DOHH2 (cell line): ENCODE data around the gene HOXB6.

Source experiments
- EZH2phosphoT487 ChIP-seq: fragments of 200-600 bp; sonication (generic); IDR thresholded peaks from 2 replicates; pipeline ENCODE4 v1.6.1; 2017; ENCODE audit warnings: borderline replicate concordance, mild to moderate bottlenecking, antibody characterized with exemption, low read length, moderate library complexity, mixed read lengths
- TF ChIP-seq, protein P1 (sequence below): fragments of 200-600 bp; sonication (generic); IDR thresholded peaks from one replicate; pipeline ENCODE4 v1.5.1; 2014; ENCODE audit warnings: antibody characterized with exemption, mild to moderate bottlenecking, low read depth, low read length; ENCODE audit not compliant: poor library complexity, severe bottlenecking

DNA sequence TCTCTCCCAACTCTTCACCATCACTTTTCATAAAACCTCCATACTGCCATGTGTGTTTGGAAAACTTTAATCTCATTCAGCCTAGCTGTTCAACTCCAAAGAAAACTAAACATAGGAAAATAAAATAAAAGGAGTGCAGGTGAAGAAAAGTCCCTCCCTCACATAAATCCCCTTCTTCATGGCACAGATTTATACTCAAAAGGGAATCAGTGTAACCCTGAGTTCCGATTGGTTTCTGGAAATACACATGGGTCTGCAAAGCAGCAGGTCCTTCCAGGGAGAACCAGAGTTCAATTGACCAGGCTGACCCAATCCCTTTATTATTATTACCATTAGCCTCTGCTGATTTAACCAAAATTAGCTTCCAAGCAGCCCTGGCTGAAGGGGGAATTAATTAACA lies 51.0 kb downstream of the HOXB6 start:
- no peak for TF ChIP-seq EZH2phosphoT487
- TF ChIP-seq, protein P1, sequence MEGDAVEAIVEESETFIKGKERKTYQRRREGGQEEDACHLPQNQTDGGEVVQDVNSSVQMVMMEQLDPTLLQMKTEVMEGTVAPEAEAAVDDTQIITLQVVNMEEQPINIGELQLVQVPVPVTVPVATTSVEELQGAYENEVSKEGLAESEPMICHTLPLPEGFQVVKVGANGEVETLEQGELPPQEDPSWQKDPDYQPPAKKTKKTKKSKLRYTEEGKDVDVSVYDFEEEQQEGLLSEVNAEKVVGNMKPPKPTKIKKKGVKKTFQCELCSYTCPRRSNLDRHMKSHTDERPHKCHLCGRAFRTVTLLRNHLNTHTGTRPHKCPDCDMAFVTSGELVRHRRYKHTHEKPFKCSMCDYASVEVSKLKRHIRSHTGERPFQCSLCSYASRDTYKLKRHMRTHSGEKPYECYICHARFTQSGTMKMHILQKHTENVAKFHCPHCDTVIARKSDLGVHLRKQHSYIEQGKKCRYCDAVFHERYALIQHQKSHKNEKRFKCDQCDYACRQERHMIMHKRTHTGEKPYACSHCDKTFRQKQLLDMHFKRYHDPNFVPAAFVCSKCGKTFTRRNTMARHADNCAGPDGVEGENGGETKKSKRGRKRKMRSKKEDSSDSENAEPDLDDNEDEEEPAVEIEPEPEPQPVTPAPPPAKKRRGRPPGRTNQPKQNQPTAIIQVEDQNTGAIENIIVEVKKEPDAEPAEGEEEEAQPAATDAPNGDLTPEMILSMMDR = no peak
